Spleen (tissue), 7 donors: Measurements from ENCODE around the gene MINDY4.

Experiments used
- CTCF ChIP-seq, 11 experiments: fragments of 200-600 bp in 7 of 11; fragments of 450-650 bp in 4 of 11; sonication (generic) in 4 of 11; IDR thresholded peaks in 8 of 11; conservative IDR thresholded peaks in 3 of 11; 1 replicate in 7 of 11; 2 replicates in 4 of 11; pipeline versions ENCODE4 v1.4.0 to v1.8.0; 2016 to 2021; ENCODE audit warnings: antibody characterized with exemption in 11 of 11, inconsistent platforms in 4 of 11, mild to moderate bottlenecking in 1 of 11
- POLR2A ChIP-seq, 3 donors: fragments of 450-650 bp; IDR thresholded peaks; one replicate each; pipeline ENCODE4 v1.5.1; 2017; ENCODE audit warnings: antibody characterized with exemption in 3 of 3, mild to moderate bottlenecking in 1 of 3
- donor health status: DM: no; HTN: no; CAD: no; lungs with moderate emphysema.
- donor health status: DM: no; HTN: no; CAD: no.
- donor health status: DM: no; HTN: no; CAD: no.

- TF ChIP-seq CTCF (IDR thresholded peaks at IDR 0.05 in 8 of 11, conservative IDR thresholded peaks at IDR 0.05 in 3 of 11) (no peak), POLR2A (IDR thresholded peaks at IDR 0.05) (no peak)
Observed at GRCh38 chr7:30829471-30829870, 58.3 kb downstream of the MINDY4 start.
